Activated T-cell treated with anti-CD3 and anti-CD28 coated beads, Interleukin-2, amount 50 U/mL, for 48 hours (primary cell): ENCODE data around the gene GTF2IRD2.
"Not testable (repeated sequence)": the region's sequence is repeated elsewhere in the genome, so short reads cannot be mapped to it uniquely, and the experiment has no call there.

Experiments used
- DNase-seq, 2 experiments: peaks; one replicate each; pipeline ENCODE4 v3.0.0-alpha.2; 2020

GTF2IRD2 gene

DNA sequence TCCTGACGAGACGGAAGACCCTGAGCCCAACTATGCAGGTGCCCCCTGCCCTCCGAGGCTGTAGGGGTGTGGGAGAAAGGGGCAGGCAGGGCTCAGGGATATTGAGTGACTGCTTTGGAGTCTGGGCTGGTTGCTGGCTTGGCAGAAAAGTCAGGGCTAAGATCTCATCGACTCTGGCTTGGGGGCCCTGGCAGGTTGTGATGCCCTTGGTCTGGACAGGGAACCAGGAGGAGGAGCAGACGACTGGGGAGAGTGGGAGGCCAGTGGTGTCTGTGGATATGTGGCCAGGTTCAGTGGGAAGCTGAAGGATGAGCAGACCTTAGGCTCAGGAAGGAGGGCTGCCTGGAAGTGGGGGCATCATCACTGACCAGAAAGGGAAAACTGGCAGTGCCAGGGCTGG is 67.8 kb downstream of the GTF2IRD2 start:
- DNase-seq: not testable (repeated sequence)

DNA sequence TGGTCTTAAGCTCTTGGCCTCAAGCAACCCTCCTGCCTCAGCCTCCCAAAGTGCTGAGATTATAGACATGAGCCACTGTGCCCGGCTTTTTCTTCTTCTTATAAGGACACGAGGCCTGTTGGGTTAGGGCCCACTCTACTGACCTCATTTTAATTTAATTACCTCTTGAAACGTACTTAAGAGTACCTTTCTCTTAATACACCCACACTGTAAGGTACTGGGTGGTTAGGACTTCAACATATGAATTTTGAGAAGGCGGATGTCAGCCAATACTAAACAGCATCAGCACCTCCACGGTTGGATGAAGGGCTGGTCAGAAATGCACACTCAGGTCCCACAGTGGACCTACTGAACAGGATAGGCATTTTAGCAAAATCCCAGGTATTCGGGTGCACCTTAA is 69.7 kb downstream of the GTF2IRD2 start:
- not testable (repeated sequence) for DNase-seq

DNA sequence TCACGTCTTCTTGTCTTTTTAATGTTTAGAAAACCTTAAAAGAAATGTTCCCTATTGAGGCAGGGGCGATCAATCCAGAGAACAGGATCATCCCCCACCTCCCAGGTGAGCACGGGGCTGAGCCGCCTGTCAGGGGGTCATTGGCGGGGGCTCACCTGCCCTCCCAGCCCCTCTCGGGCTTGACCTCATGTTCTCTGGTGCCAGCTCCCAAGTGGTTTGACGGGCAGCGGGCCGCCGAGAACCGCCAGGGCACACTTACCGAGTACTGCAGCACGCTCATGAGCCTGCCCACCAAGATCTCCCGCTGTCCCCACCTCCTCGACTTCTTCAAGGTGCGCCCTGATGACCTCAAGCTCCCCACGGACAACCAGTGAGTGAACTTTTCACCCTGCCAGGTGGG is 72.4 kb downstream of the GTF2IRD2 start:
- not testable (repeated sequence) for DNase-seq

DNA sequence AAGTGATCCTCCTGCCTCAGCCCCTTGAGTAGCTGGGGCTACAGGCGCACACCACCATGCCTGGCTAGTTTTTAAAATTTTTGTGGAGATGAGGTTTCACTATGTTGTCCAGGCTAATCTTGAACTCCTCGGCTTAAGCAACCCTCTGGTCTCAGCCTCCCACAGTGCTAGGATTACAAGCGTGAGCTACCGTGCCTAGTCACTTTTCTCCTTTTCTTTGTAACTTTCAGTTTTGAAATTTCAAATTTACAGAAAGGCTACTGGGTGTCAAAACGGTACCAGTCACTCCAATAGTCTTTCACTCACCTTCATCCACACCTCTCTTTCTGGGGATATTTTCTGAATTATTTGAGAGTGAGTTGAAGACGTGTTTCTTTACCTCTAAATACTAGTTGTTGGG is 76.3 kb downstream of the GTF2IRD2 start:
- DNase-seq: not testable (repeated sequence)

DNA sequence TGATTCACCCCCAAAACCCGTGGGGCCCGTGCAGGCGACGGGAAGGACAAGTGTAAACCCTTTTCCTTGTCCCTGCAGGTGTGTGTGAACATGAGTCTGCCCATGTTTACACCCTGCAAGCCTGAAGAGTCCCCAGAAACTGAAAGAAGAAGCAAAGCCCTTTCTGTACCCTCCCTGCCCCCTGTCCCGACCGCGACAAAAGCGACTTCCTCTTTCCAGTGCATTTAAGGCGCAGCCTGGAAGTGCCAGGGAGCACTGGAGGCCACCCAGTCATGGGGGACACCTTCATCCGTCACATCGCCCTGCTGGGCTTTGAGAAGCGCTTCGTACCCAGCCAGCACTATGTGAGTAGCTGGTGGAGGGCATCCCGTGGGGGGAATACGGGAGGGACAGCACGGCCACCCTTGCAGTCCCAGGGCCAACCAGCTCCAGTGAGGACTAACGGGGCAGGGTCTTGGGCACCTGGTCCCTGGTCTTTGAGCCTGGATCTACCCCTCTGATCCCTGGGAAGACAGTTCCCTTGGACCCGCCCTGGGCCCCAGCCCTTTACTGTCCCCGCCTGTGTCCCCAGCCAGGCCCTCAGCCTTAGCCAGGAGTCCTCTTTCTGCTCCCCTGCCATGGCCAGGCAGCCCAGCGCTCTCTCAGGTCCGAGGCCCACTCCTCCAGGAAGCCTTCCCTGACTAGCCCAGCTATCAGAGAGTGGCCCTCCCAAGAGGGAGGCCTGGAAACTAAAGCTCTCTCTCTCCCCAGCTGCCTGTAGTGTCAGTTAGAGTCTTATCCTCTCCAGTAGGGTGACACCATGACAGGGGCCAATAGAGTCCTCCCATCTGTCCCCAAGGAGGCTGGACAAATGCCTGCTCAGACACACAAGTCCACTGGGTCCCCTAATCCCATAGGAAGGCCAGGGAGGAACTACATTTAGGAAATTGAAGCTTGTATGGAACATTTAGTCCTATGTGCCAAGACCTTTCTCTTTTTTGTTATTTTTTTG is 77.3 kb downstream of the GTF2IRD2 start, which contains the start of gene NCF1:
Gene NCF1 (plus strand): TSS at position 252 of the 991 bp plus-strand sequence. CDS start 21 bp downstream, at position 273.
- not testable (repeated sequence) for DNase-seq

DNA sequence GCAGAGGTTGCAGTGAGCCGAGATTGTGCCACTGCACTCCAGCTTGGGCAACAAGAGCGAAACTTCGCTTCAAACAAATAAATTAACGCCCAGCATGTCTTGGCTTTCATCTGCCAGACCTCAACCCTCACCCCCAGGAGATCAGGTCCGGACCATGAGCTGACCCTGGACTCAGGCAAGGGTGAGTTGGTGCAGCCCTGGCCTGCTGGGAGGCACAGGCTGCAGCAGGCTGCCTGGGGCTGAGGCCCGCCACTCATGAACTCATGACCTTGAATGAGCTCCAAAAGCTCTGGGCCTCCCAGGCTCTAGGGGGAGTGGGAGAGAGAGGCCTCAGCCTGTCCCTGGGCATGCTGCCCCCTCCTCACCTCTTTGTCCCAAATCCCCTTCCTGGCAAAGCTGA is 79.3 kb downstream of the GTF2IRD2 start:
- DNase-seq: not testable (repeated sequence)

DNA sequence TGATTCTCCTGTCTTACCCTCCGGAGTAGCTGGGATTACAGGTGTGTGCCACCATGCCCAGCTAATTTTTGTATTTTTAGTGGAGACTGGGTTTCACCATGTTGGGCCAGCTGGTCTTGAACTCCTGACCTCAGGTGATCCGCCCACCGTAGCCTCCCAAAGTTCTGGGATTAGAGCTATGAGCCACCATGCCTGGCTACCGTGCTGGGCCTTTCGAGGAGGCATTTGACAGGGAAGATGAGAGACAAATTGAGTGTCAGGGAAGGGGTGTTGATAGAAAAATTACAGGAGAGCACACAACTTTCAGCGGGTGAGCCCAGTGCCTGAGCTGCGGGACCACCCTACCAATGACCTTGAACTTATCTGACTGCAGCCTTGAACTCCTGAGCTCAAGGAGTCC is 81.3 kb downstream of the GTF2IRD2 start:
- DNase-seq: not testable (repeated sequence)

DNA sequence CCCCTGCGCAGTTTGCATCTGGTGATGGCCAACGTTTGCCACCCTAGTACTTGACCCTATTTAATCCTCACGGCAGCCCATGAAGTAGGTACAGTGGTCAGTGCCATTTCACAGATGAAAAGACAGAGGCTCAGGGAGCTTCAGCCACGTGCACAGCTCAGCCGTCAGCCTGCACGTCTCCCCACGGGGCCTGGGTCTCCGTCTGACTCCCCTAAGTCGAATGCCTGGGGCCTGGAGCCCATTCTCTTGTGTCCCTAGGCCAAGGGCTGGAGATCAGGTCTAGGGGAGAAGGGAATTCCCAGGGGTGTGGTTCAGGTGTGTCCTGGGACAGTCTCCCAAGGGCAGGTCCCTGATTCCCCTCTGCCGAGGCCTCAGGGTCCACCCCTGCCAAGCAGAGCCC is 84.4 kb downstream of the GTF2IRD2 start:
- DNase-seq: peak in 1 of 2 experiments; percentile 15

DNA sequence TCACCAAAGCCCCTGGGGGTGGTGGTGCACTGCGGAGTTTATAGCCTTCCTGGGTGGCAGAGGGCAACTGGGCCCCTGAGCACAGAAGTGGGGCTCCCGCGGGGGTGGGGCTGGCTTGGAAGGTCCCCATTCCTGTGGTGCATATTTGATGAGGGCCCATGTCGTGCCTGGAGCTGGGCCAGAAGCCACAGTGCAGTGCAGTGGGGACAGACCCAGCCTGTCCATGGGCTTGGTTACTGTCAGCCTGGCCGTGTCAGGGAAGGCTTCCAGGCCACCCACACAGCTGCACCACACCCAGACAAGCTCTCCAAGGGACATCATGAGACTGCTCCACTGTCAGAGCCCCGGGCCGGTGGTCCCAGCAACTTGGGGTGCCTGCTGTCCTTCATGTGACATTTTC is 84.9 kb downstream of the GTF2IRD2 start:
- not testable (repeated sequence) for DNase-seq

DNA sequence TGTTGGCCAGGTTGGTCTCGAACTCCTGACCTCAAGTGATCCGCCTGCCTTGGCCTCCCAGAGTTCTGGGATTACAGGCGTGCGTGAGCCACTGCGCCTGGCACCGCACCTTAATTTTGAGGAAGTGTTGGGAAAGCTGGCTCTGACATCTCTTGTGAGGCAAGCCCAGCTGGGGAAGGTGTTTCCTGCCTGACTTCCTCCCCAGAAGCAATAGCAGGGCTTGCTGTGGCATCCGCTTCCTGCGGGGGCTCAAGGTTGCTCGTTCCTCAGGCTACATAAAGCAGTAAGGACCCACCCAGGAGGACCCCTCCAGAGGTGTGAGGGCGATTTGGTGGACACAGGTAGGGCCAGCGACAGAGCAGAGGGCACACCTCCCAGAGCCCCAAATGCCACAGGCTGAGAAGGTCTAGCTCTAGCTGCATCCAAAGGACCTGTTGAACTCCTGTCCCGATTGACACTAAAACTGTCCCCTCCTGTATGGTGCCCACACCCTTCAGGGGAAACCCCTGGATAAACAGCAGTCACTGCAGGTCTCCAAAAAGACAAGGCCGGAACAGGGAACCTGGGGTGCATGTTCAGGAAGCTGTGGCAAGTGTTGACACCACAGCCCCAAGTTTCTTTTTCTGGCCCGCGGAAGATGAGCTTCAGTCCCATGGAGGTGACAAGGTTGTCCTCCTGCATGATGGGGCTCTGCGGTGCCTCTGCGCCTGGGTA is 86.0 kb downstream of the GTF2IRD2 start:
- DNase-seq: not testable (repeated sequence)

DNA sequence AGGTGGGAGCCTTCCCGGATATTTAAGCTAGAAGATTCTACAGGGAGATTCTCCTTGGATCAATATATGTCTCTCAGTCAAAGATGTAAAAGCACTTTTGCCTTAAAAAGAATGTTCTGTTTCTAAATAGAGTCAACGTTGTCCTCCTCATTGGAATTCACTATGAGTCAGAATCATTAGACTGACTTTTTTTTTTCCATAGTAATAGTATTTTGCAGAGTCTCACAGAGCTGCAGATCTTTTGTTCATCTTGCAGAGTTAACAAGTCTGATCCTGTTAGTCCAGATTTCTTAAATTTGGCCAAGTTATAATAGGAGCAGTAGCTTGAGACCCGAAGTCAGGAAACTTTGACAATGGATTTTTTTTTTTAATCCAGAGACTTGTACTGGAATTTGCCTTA is 92.4 kb downstream of the GTF2IRD2 start:
- DNase-seq: not testable (repeated sequence)

DNA sequence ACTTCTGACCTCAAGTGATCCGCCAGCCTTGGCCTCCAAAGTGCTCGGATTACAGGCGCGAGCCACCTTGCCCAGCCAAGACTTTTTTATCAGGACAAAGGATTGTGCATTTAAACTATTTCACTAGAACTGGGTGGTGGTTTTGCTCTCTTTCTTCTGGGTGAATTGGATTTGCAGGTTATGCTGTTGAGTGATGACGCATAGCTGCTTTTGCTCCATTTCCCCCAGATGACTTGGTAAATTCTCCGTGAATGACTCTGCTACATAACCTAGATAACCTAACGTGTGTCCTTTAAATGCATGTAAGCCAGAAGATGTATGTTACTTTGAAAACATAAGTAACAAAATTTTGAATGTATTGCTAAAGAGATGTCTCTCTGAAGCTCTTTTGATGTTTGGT is 93.1 kb downstream of the GTF2IRD2 start:
- not testable (repeated sequence) for DNase-seq

DNA sequence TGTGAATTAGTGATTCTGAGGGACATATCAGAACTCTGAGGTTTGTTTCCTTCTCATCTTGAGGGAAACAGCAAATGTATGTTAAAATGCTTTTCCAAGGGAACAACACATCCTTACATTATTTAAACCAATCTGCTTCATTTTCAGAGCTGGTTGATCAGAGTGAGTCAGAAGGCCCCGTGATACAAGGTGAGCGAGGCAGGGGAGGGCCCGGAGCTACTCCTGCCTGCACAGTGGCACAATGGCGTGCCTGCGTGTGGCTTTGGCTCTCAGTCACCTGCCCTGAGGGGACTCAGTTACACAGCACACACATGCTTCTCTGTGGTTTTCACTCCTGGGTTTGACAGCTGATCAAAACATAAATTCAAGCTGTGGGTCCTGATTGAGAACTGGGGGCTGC is 94.7 kb downstream of the GTF2IRD2 start:
- not testable (repeated sequence) for DNase-seq

DNA sequence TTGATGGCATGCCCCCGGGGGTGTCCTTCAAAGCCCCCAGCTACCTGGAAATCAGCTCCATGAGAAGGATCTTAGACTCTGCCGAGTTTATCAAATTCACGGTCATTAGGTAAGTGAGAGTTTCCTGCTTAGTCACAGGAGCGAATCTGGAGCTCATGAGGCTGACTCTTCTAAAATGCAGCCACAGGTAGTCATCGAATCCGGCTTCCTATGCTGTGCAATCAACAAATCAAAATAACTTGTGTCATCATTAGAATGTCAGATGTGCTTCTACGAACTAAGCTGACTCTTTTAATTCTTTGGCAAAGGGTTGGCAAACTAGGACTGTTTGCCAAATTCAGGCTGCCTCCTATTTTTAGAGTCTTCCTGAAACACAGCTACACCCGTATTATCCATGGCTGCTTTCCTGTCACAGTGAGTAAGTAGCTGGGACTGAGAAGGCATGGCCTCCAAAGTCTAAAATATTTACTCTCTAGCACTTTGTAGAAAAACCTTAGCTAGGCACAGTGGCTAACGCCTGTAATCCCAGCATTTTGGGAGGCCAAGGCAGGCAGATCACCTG is 97.4 kb downstream of the GTF2IRD2 start:
- not testable (repeated sequence) for DNase-seq
